GM23248 (cell line): ENCODE measurements around the gene CCNY. TPM values are rescaled to one million over a fixed set of nuclear protein-coding genes. Genes with fewer than 3 reads are reported as not detected.
A peak's percentile ranks its signal among the peaks of the same experiment; 100 is the strongest.

Experiments
- DNase-seq: peaks from one replicate; pipeline ENCODE4 v3.0.0-alpha.2; 2015
- H2AFZ ChIP-seq: fragments of 200-600 bp; sonication (generic); 2 replicates; pipeline ENCODE4 v1.6.1; 2016; ENCODE audit warnings: antibody characterized with exemption
- H3F3A ChIP-seq: fragments of 200-600 bp; sonication (generic); 2 replicates; pipeline ENCODE4 v1.6.1; 2016; ENCODE audit warnings: mild to moderate bottlenecking, antibody characterized with exemption, mixed run types; ENCODE audit not compliant: insufficient read depth
- H3K27ac ChIP-seq: fragments of 200-600 bp; sonication (generic); 2 replicates; pipeline ENCODE4 v1.5.1; 2016; ENCODE audit warnings: mild to moderate bottlenecking
- H3K27me3 ChIP-seq: fragments of 200-600 bp; sonication (generic); replicated peaks from 2 replicates; pipeline ENCODE4 v1.6.1; 2016; ENCODE audit warnings: mild to moderate bottlenecking; ENCODE audit not compliant: insufficient read depth
- H3K36me3 ChIP-seq: fragments of 200-600 bp; sonication (generic); 2 replicates; pipeline ENCODE4 v1.6.1; 2016; ENCODE audit warnings: low read depth, mild to moderate bottlenecking
- H3K4me1 ChIP-seq: fragments of 200-600 bp; sonication (generic); 2 replicates; pipeline ENCODE4 v1.6.1; 2016; ENCODE audit warnings: mild to moderate bottlenecking; ENCODE audit not compliant: insufficient read depth
- H3K4me2 ChIP-seq: fragments of 200-600 bp; sonication (generic); one replicate; pipeline ENCODE4 v1.6.1; 2016; ENCODE audit warnings: mild to moderate bottlenecking; ENCODE audit not compliant: unreplicated experiment
- H3K4me3 ChIP-seq: fragments of 200-600 bp; sonication (generic); 2 replicates; pipeline ENCODE4 v1.5.1; 2016; ENCODE audit warnings: mild to moderate bottlenecking
- H3K79me2 ChIP-seq: fragments of 200-600 bp; sonication (generic); 2 replicates; pipeline ENCODE4 v1.6.1; 2016; ENCODE audit warnings: mild to moderate bottlenecking; ENCODE audit not compliant: insufficient read depth
- H3K9ac ChIP-seq: fragments of 200-600 bp; sonication (generic); 2 replicates; pipeline ENCODE4 v1.6.1; 2016; ENCODE audit warnings: mild to moderate bottlenecking
- H3K9me2 ChIP-seq: fragments of 200-600 bp; sonication (generic); 2 replicates; pipeline ENCODE4 v1.6.1; 2016; ENCODE audit warnings: mixed run types, mild to moderate bottlenecking, moderate library complexity; ENCODE audit not compliant: insufficient read depth
- H3K9me3 ChIP-seq: fragments of 200-600 bp; sonication (generic); one replicate; pipeline ENCODE4 v1.6.1; 2017; ENCODE audit warnings: low read depth
- H4K20me1 ChIP-seq: fragments of 200-600 bp; sonication (generic); 2 replicates; pipeline ENCODE4 v1.6.0; 2016; ENCODE audit not compliant: insufficient read depth
- EZH2 ChIP-seq: fragments of 200-600 bp; sonication (generic); IDR thresholded peaks from 2 replicates; pipeline ENCODE4 v1.6.1; 2018; ENCODE audit warnings: antibody characterized with exemption, mild to moderate bottlenecking; ENCODE audit not compliant: insufficient read depth, poor library complexity, severe bottlenecking
- EZH2phosphoT487 ChIP-seq: fragments of 200-600 bp; sonication (generic); IDR thresholded peaks from 2 replicates; pipeline ENCODE4 v1.6.1; 2018; ENCODE audit warnings: antibody characterized with exemption, moderate library complexity, mild to moderate bottlenecking, low read depth; ENCODE audit not compliant: insufficient read depth
- WGBS, 2 experiments: methylation state at CpG; one replicate each; pipeline ENCODE4 v1.1.6; 2015 to 2017; ENCODE audit warnings: low lambda C conversion rate in 2 of 2, low coverage in 1 of 2; ENCODE audit errors: missing lambda C conversion rate in 2 of 2; 5-methylcytosine and 5-hydroxymethylcytosine counted together
- in situ Hi-C: fragments of 300-500 bp; cut with MboI; formaldehyde crosslinking; loops from 2 replicates; pipeline ENCODE4 v1.15.0; 2020
- polyA plus RNA-seq: library from polyadenylated mRNA; unstranded; fragments of >200 nt; fragmentation: Nextera tagmentation; extraction: Ambion mirVana; gene quantifications from 2 replicates; pipeline ENCODE4 v1.2.1, GENCODE V29; 2016
- total RNA-seq: library from RNA; depleted of rRNA; stranded (reverse); fragments of >200 nt; shearing (Covaris generic); gene quantifications from 2 replicates; pipeline ENCODE4 v1.2.3, GENCODE V29; 2014

CCNY gene
- total and polyA plus RNA-seq, 2 experiments from 2014 or later, result 12.8 to 70.4 TPM

GRCh38 chr10:35424680-35425285, 88.5 kb downstream of the CCNY start:
- Histone ChIP-seq H3K36me3 (no peaks in the 10 kb centered on the region), H4K20me1 (peaks cover 4% of the 10 kb centered on the region; the same call in 1 of the 2 replicates), H3K79me2 (peaks cover 94% of the 10 kb centered on the region), H3K4me2 (no peak overlapping the region), H3K9me3 (no peaks in the 10 kb centered on the region), H3K4me3 (no peak overlapping the region), H3K27ac (peak overlapping the region; percentile 84), H2AFZ (no peak overlapping the region), H3K9ac (no peak overlapping the region), H3K9me2 (no peaks in the 10 kb centered on the region), H3K27me3 (no peaks in the 10 kb centered on the region), H3K4me1 (peaks cover 59% of the 10 kb centered on the region), H3F3A (peaks cover 58% of the 10 kb centered on the region)
- TF ChIP-seq EZH2 (no peak), EZH2phosphoT487 (no peak)
- WGBS, 2 experiments, result 88 to 91% methylated on average over 8 of the region's 8 CpGs
- in situ Hi-C loops, result no loop called here
- no peak for DNase-seq

GRCh38 chr10:35425595-35425994, 89.3 kb downstream of the CCNY start:
- in situ Hi-C loops, result no loop called here
- Histone ChIP-seq H3K4me2 (no peak overlapping the region), H2AFZ (no peak overlapping the region), H3K9ac (no peak overlapping the region), H3K4me1 (peaks cover 51% of the 10 kb centered on the region), H3K4me3 (no peak overlapping the region), H4K20me1 (peaks cover 4% of the 10 kb centered on the region; the same call in 1 of the 2 replicates), H3K9me3 (no peaks in the 10 kb centered on the region), H3K36me3 (no peaks in the 10 kb centered on the region), H3K79me2 (peaks cover 92% of the 10 kb centered on the region), H3K27me3 (no peaks in the 10 kb centered on the region), H3K27ac (peak overlapping the region; percentile 84; the same call in 1 of the 2 replicates), H3F3A (peaks cover 51% of the 10 kb centered on the region), H3K9me2 (no peaks in the 10 kb centered on the region)
- TF ChIP-seq EZH2phosphoT487, result no peak
- no peak for TF ChIP-seq EZH2
- peak; percentile 28 for DNase-seq
- 13 to 21% methylated on average over 1 of the region's 1 CpG for WGBS, 2 experiments

GRCh38 chr10:35426657-35427056, 90.3 kb downstream of the CCNY start:
- TF ChIP-seq EZH2phosphoT487, result no peak
- no peak for TF ChIP-seq EZH2
- in situ Hi-C loops, result no loop called here

GRCh38 chr10:35427543-35427942, 91.2 kb downstream of the CCNY start:
- no peaks in the 10 kb centered on the region for H3K9me2 ChIP-seq
- H3K27ac ChIP-seq, result no peak overlapping the region
- peaks cover 96% of the 10 kb centered on the region for H3K79me2 ChIP-seq
- H3K36me3 ChIP-seq, result no peaks in the 10 kb centered on the region
- peaks cover 33% of the 10 kb centered on the region for H3K4me1 ChIP-seq
- no peak overlapping the region for H3K4me2 ChIP-seq
- H3K9ac ChIP-seq, result no peak overlapping the region
- H4K20me1 ChIP-seq, result peaks cover 4% of the 10 kb centered on the region; the same call in 1 of the 2 replicates
- no peak overlapping the region for H3K4me3 ChIP-seq
- TF ChIP-seq EZH2 (no peak), EZH2phosphoT487 (no peak)
- no peaks in the 10 kb centered on the region for H3K27me3 ChIP-seq
- WGBS, 2 experiments, result 81 to 96% methylated on average over 1 of the region's 1 CpG
- DNase-seq, result no peak
- H3K9me3 ChIP-seq, result no peaks in the 10 kb centered on the region
- H3F3A ChIP-seq, result peaks cover 35% of the 10 kb centered on the region
- in situ Hi-C loops, result no loop called here
- no peak overlapping the region for H2AFZ ChIP-seq

More at GRCh38 chr10:35426657-35427056, 90.3 kb downstream of the CCNY start:
- Histone ChIP-seq H3K4me3 (no peak overlapping the region), H3K9me2 (no peaks in the 10 kb centered on the region), H3K4me2 (no peak overlapping the region), H3K9ac (no peak overlapping the region), H3K36me3 (no peaks in the 10 kb centered on the region), H3K27me3 (no peaks in the 10 kb centered on the region), H3K79me2 (peaks cover 93% of the 10 kb centered on the region), H2AFZ (no peak overlapping the region), H3K4me1 (peaks cover 42% of the 10 kb centered on the region), H4K20me1 (peaks cover 4% of the 10 kb centered on the region; the same call in 1 of the 2 replicates), H3K27ac (no peak overlapping the region), H3K9me3 (no peaks in the 10 kb centered on the region), H3F3A (peaks cover 42% of the 10 kb centered on the region)
- DNase-seq, result no peak

GRCh38 chr10:35428521-35428920, 92.2 kb downstream of the CCNY start:
- peaks cover 27% of the 10 kb centered on the region for H3K4me1 ChIP-seq
- H3K79me2 ChIP-seq, result peaks cover 96% of the 10 kb centered on the region
- H3F3A ChIP-seq, result peaks cover 26% of the 10 kb centered on the region
- H4K20me1 ChIP-seq, result peaks cover 5% of the 10 kb centered on the region
- H3K36me3 ChIP-seq, result no peaks in the 10 kb centered on the region
- H3K9ac ChIP-seq, result no peak overlapping the region
- TF ChIP-seq EZH2phosphoT487, result no peak
- no peak for TF ChIP-seq EZH2
- in situ Hi-C loops, result no loop called here
- no peaks in the 10 kb centered on the region for H3K9me3 ChIP-seq
- no peaks in the 10 kb centered on the region for H3K27me3 ChIP-seq
- WGBS, 2 experiments, result 94 to 100% methylated on average over 1 of the region's 1 CpG
- DNase-seq, result no peak
- H2AFZ ChIP-seq, result no peak overlapping the region
- no peak overlapping the region for H3K27ac ChIP-seq
- H3K9me2 ChIP-seq, result no peaks in the 10 kb centered on the region
- no peak overlapping the region for H3K4me3 ChIP-seq
- no peak overlapping the region for H3K4me2 ChIP-seq
